Endothelial cell of umbilical vein (primary cell): ENCODE results near the gene EDDM3A.

Experiments used
- POLR2A ChIP-seq: IDR thresholded peaks from 2 replicates; pipeline ENCODE4 v1.6.1; 2012; ENCODE audit warnings: low read depth, mild to moderate bottlenecking, control low read depth, low read length
- POLR2AphosphoS5 ChIP-seq: IDR thresholded peaks from 2 replicates; pipeline ENCODE4 v1.6.1; 2012; ENCODE audit warnings: low read depth, mild to moderate bottlenecking, control low read depth, low read length, moderate library complexity; ENCODE audit not compliant: insufficient read depth
- TF ChIP-seq, protein P1 (sequence below), 2 donors: IDR thresholded peaks; 1 replicate in 1 of 2; 2 replicates in 1 of 2; pipeline ENCODE4 v1.5.1; 2011; ENCODE audit warnings: low read length in 2 of 2, mild to moderate bottlenecking in 2 of 2, moderate library complexity in 2 of 2, control low read depth in 1 of 2, inconsistent platforms in 1 of 2, low read depth in 1 of 2; ENCODE audit not compliant: insufficient read depth in 1 of 2; ENCODE audit errors: extremely low read depth in 1 of 2

DNA sequence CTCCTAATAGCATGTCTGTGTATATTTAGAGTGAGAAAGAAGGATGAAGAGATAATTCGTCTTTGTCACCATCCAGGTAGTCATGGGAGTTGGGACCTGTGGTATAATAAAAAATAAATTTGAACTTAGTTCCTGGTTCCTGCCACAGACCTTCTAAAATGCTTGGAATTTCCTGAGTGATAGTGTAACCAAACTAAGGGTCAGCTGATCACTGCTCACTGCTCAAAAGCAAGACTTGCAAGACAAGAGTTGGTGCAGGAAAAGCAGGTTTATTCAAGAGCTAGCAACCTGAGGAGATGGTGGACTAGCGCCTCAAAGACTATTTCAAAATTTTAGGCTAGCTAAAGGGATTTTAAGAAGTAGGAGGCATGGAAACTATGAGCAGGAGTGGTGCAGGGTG is 38.1 kb upstream of the EDDM3A start:
- TF ChIP-seq, protein P1, sequence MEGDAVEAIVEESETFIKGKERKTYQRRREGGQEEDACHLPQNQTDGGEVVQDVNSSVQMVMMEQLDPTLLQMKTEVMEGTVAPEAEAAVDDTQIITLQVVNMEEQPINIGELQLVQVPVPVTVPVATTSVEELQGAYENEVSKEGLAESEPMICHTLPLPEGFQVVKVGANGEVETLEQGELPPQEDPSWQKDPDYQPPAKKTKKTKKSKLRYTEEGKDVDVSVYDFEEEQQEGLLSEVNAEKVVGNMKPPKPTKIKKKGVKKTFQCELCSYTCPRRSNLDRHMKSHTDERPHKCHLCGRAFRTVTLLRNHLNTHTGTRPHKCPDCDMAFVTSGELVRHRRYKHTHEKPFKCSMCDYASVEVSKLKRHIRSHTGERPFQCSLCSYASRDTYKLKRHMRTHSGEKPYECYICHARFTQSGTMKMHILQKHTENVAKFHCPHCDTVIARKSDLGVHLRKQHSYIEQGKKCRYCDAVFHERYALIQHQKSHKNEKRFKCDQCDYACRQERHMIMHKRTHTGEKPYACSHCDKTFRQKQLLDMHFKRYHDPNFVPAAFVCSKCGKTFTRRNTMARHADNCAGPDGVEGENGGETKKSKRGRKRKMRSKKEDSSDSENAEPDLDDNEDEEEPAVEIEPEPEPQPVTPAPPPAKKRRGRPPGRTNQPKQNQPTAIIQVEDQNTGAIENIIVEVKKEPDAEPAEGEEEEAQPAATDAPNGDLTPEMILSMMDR (IDR thresholded peaks at IDR 0.05; ENCODE audit: extremely low read depth in 1 of 2, insufficient read depth in 1 of 2, low read depth in 1 of 2, low read length in 2 of 2) = no peak
- TF ChIP-seq POLR2AphosphoS5 (no peak), POLR2A (no peak)
